ENCODE results near the gene RAPGEF3.

DNA sequence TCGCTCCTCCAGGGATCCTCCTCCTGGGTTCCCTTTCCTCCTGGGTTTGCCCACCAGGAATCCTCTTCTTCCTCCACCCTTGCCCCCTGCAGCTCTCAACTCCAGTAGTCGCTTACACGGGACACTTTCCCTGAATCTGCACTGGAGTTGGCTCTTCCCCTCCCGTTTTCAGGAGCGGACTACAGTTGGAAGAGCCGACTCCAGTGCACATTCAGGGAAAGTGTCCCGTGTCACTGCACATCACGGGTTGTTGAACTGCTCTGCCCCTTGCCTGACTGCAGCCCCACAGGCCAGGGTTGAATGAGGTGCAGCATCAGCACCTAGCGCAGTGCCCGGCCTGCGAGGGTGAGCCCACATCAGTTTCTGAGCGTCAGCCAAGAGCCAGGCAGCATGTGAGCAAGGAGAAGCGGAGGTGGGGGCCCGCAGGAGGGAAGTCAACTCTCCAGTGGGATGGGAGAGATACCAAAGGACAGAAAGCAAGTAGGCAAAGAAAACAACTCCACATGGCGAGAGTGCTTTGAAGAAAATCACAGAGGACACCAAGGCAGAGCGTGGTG is 13.1 kb downstream of the RAPGEF3 start:
- TF ChIP-seq CTCF (IDR thresholded peaks at IDR 0.05) (no peak), POLR2A (IDR thresholded peaks at IDR 0.05) (no peak)
